Right lobe of liver (tissue), 6 donors: ENCODE measurements around the gene LYL1. TPM values are rescaled to one million over a fixed set of nuclear protein-coding genes. Genes with fewer than 3 reads are reported as not detected.
"Not testable (repeated sequence)": the region's sequence is repeated elsewhere in the genome, so short reads cannot be mapped to it uniquely, and the experiment has no call there.

Source experiments
- ATAC-seq, 4 donors: fragments of 200-7000 bp; cut with Tn5 transposase; one replicate each; pipeline ENCODE4 v1.9.1; 2020; ENCODE audit warnings: mild to moderate bottlenecking in 4 of 4, moderate library complexity in 4 of 4
- DNase-seq, 3 donors: peaks; one replicate each; pipeline ENCODE4 v3.0.0-alpha.2; 2020
- H3K27ac ChIP-seq, 3 donors: fragments of 200-600 bp; one replicate each; pipeline ENCODE4 v1.8.0; 2022
- H3K27me3 ChIP-seq, 2 donors: fragments of 200-600 bp; one replicate each; pipeline ENCODE4 v1.8.0; 2022
- H3K36me3 ChIP-seq, 4 donors: fragments of 200-600 bp; sonication (generic) in 1 of 4; one replicate each; pipeline versions ENCODE4 v1.5.1 to v1.8.0; 2017 to 2022; ENCODE audit warnings: control low read depth in 1 of 4
- H3K4me1 ChIP-seq, 4 donors: fragments of 200-600 bp; sonication (generic) in 1 of 4; one replicate each; pipeline versions ENCODE4 v1.5.1 to v1.8.0; 2017 to 2022; ENCODE audit warnings: control low read depth in 1 of 4
- H3K4me3 ChIP-seq, 3 donors: fragments of 200-600 bp; one replicate each; pipeline ENCODE4 v1.8.0; 2022
- H3K9me3 ChIP-seq, 4 donors: fragments of 200-600 bp; sonication (generic) in 1 of 4; one replicate each; pipeline versions ENCODE4 v1.5.1 to v1.8.0; 2017 to 2022; ENCODE audit warnings: control low read depth in 1 of 4
- CTCF ChIP-seq, 4 donors: fragments of 200-600 bp in 3 of 4; fragments of 450-650 bp in 1 of 4; IDR thresholded peaks; one replicate each; pipeline versions ENCODE4 v1.5.1 to v1.8.0; 2016 to 2022; ENCODE audit warnings: antibody characterized with exemption in 4 of 4, mild to moderate bottlenecking in 2 of 4
- POLR2A ChIP-seq: fragments of 450-650 bp; IDR thresholded peaks from one replicate; pipeline ENCODE4 v1.6.1; 2017; ENCODE audit warnings: antibody characterized with exemption, mild to moderate bottlenecking
- WGBS: methylation state at CpG from one replicate; pipeline ENCODE4 v1.1.6; 2018; ENCODE audit warnings: low coverage, low lambda C conversion rate; ENCODE audit not compliant: insufficient coverage; ENCODE audit errors: missing lambda C conversion rate; 5-methylcytosine and 5-hydroxymethylcytosine counted together
- intact Hi-C, 2 donors: fragments of 100-400 bp; cut with DNase I; formaldehyde crosslinking; loops; one replicate each; pipeline versions ENCODE4 v1.11.2 to v1.14.1; 2022
- total RNA-seq, 6 experiments: library from RNA; depleted of rRNA in 2 of 6; stranded (reverse); fragments of >200 nt in 2 of 6; fragmentation: NEBNext Ultra II Directional in 3 of 6; extraction: Animal tissue kit (Norgen Biotek cat#: 25700) in 3 of 6; gene quantifications; one replicate each; pipeline versions ENCODE4 v1.1.0 to v1.2.4, GENCODE V29; 2016 to 2023
- donor health status: DM: no; HTN: yes; CAD: no.
- donor health status: DM: no; HTN: no; CAD: no.
- donor health status: DM: no; HTN: no; CAD: no.
- donor health status: DM: no; HTN: yes; CAD: no.
- donor health status: DM: no; HTN: yes; CAD: no.

Gene LYL1
- total RNA-seq, 6 experiments from 2014 or later: 1.1 to 3.7 (median 2.3) TPM

DNA sequence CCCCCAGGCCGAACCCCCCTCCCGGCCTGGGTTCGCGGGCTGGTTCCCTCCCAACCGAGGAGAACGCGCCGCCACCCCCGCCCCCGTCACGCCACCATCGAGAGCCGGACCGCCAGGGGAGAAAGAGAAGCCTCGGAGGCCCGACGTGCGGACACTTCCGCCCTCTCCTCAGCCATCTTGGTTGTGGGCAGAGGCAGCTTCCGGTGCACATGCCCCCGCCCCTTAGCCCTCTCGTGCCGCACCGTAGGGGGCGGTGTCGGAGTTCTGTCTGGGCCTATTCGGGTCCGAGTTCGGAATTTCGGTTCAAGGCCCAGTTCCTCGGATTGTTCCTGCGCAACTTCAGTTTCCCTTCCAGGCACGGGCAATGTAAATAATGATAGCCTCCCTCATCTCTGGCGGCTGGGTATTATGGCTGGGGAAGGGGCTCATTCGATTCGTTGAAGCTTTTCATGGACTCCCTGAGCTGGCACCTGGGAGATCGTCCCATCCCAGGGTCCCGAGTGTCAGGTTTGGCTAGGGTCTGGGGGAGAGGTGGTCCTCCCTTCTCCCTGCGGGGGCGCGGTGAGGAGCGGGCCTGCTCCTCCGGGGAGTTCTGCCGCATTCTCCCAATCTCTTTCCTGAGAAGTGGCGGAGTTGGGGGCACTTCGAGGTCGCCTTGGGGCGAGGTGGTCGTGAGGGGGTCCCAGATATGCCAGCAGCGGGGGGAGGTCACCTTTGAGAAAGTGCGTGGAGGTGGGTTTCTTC lies 47.7 kb upstream of the LYL1 start, which contains the start of the genes IER2 and STX10:
Gene IER2 (plus strand): TSS at position 225 of the 744 bp plus-strand sequence. CDS start 2,776 bp downstream, outside the sequence.
Gene STX10 (minus strand): TSS at position 189 of the 744 bp plus-strand sequence. CDS start 202 bp downstream, outside the sequence.
- TF ChIP-seq CTCF (IDR thresholded peaks at IDR 0.05) (peak; percentile 46 to 70 (median 61)), POLR2A (peak; percentile 92)
- ATAC-seq (peak; percentile 55 to 75 (median 64)), DNase-seq (peak; percentile 96 to 98 (median 98))
- Histone ChIP-seq H3K4me3 (peak within 1 kb of the TSS; percentile 73 to 88 (median 77)), H3K9me3 (no peaks in the 10 kb centered on the region), H3K36me3 (no peaks in the 10 kb centered on the region), H3K27me3 (no peaks in the 10 kb centered on the region), H3K27ac (peak within 1 kb of the TSS; percentile 90 to 99 (median 98)), H3K4me1 (peaks cover 0 to 10% (median 5%) of the 10 kb centered on the region in 4 donors)
- intact Hi-C loops: no loop called here
- 0% methylated on average over 8 of the region's 51 CpGs for WGBS

DNA sequence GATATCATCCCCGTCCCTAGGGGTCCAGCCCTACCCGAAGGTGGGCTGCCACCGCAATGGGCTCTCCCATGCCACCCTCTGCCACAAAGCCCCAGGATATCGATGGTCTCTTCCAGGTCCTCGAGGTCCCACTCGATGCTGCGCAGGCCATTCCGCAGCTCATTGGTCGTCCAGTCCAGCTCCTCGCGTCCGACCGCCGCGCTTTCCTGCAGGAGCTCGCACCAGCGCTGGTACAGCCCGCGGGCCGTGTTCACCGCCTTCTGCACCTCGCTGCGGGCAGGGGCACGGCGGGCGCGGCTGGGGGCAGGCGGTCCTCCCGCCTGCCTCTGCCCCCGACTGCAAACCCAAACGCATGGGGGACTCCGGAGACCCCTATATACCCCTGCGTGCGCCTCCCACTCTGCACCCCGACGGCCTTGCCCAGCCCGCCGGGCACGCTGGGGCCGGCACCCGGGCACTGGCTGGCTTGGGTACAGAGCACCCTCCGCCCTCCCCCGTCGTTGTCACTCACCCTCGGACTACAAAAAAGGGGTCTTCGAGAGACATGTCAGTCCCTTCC lies 47.0 kb upstream of the LYL1 start:
- peak overlapping the region; percentile 73 to 88 (median 77) for H3K4me3 ChIP-seq
- ATAC-seq (peak; percentile 0 to 1 (median 0)), DNase-seq (peak; percentile 71 to 79 (median 72))
- peak overlapping the region; percentile 90 to 99 (median 98) for H3K27ac ChIP-seq
- WGBS: 10% methylated on average over 2 of the region's 46 CpGs
- peaks cover 0 to 10% (median 5%) of the 10 kb centered on the region in 4 donors for H3K4me1 ChIP-seq
- peaks cover 0 to 5% (median under 1%) of the 10 kb centered on the region in 4 donors for H3K36me3 ChIP-seq
- intact Hi-C loops: no loop called here
- TF ChIP-seq CTCF (IDR thresholded peaks at IDR 0.05): no peak
- no peak for TF ChIP-seq POLR2A
- H3K27me3 ChIP-seq: no peaks in the 10 kb centered on the region
- no peaks in the 10 kb centered on the region for H3K9me3 ChIP-seq

GRCh38 chr19:13149173-13149627 lies 46.5 kb upstream of the LYL1 start:
- H3K27me3 ChIP-seq, intact Hi-C loops, H3K9me3 ChIP-seq, H3K36me3 ChIP-seq, ATAC-seq: not testable (repeated sequence)
- Histone ChIP-seq H3K27ac (peak overlapping the region; percentile 90 to 99 (median 98)), H3K4me1 (peaks cover 0 to 10% (median 5%) of the 10 kb centered on the region in 4 donors), H3K4me3 (peak overlapping the region; percentile 73 to 88 (median 77))
- 16% methylated on average over 14 of the region's 17 CpGs for WGBS
- DNase-seq: peak in 2 of 3 donors; percentile 59 to 75

GRCh38 chr19:13146763-13147563 lies 44.3 kb upstream of the LYL1 start:
- intact Hi-C loops: no loop called here
- 64% methylated on average over 8 of the region's 16 CpGs for WGBS
- H3K36me3 ChIP-seq: peaks cover 0 to 13% (median 3%) of the 10 kb centered on the region in 4 donors
- ATAC-seq (no peak), DNase-seq (peak in 1 of 3 donors; percentile 51)
- H3K9me3 ChIP-seq: no peaks in the 10 kb centered on the region
- H3K27ac ChIP-seq: no peak overlapping the region
- peaks cover 0 to 10% (median 5%) of the 10 kb centered on the region in 4 donors for H3K4me1 ChIP-seq
- no peaks in the 10 kb centered on the region for H3K27me3 ChIP-seq
- TF ChIP-seq CTCF (IDR thresholded peaks at IDR 0.05): no peak
- no peak for TF ChIP-seq POLR2A
- no peak overlapping the region for H3K4me3 ChIP-seq
